Muscle of leg (tissue), 11 donors: ENCODE measurements around the gene TMEM204. TPM values are rescaled to one million over a fixed set of nuclear protein-coding genes. Genes with fewer than 3 reads are reported as not detected.

Experiments
- DNase-seq: peaks from one replicate; pipeline ENCODE4 v3.0.0; 2013
- H3K27ac ChIP-seq: one replicate; pipeline ENCODE4 v1.5.1; 2013; ENCODE audit warnings: mild to moderate bottlenecking, low read length, control low read depth
- H3K27me3 ChIP-seq: one replicate; pipeline ENCODE4 v1.6.1; 2013; ENCODE audit warnings: low read length; ENCODE audit not compliant: control insufficient read depth, insufficient read depth
- H3K36me3 ChIP-seq: one replicate; pipeline ENCODE4 v1.6.1; 2013; ENCODE audit warnings: low read length; ENCODE audit not compliant: control insufficient read depth, insufficient read depth
- H3K4me1 ChIP-seq: one replicate; pipeline ENCODE4 v1.6.1; 2013; ENCODE audit warnings: low read length; ENCODE audit not compliant: control insufficient read depth, insufficient read depth
- H3K4me3 ChIP-seq: one replicate; pipeline ENCODE4 v1.5.1; 2013; ENCODE audit warnings: low read length, control low read depth
- H3K9me3 ChIP-seq: replicated peaks from 2 replicates; pipeline ENCODE4 v1.6.1; 2013; ENCODE audit warnings: low read depth, low read length; ENCODE audit not compliant: control insufficient read depth
- WGBS: methylation state at CpG from one replicate; pipeline ENCODE4 v1.1.5; 2013; ENCODE audit warnings: missing lambda C conversion rate; ENCODE audit not compliant: insufficient coverage; 5-methylcytosine and 5-hydroxymethylcytosine counted together
- polyA plus RNA-seq, 8 donors: library from polyadenylated mRNA; unstranded; fragments of 120-200 nt; gene quantifications; one replicate each; pipeline versions ENCODE4 v1.2.1 to v1.2.3, GENCODE V29; 2013; ENCODE audit warnings: inconsistent platforms in 1 of 8, low replicate concordance in 1 of 8; ENCODE audit not compliant: insufficient read length in 8 of 8, insufficient read depth in 1 of 8
- total RNA-seq: library from RNA; stranded (reverse); fragments of 120-200 nt; gene quantifications from one replicate; pipeline ENCODE4 v1.2.4, GENCODE V29; 2013

Gene TMEM204
- total and polyA plus RNA-seq, 9 donors: 14.6 to 22.2 (median 18.0) TPM

- H3K4me1 ChIP-seq: peaks cover 24% of the 10 kb centered on the region
- H3K4me3 ChIP-seq: peak overlapping the region; percentile 31
- H3K27me3 ChIP-seq: no peaks in the 10 kb centered on the region
- H3K36me3 ChIP-seq: peaks cover 28% of the 10 kb centered on the region
- DNase-seq: no peak
- no peaks in the 10 kb centered on the region for H3K9me3 ChIP-seq
- peak overlapping the region; percentile 49 for H3K27ac ChIP-seq
- WGBS: 83% methylated on average over 20 of the region's 23 CpGs
Measured at GRCh38 chr16:1492082-1492922, 41.2 kb upstream of the TMEM204 start.

- H3K9me3 ChIP-seq: no peaks in the 10 kb centered on the region
- H3K4me3 ChIP-seq: peak within 1 kb of the TSS; percentile 88
- no peaks in the 10 kb centered on the region for H3K27me3 ChIP-seq
- peaks cover 35% of the 10 kb centered on the region for H3K36me3 ChIP-seq
- under 1% methylated on average over 82 of the region's 89 CpGs for WGBS
- peak within 1 kb of the TSS; percentile 49 for H3K27ac ChIP-seq
- peaks cover 24% of the 10 kb centered on the region for H3K4me1 ChIP-seq
- DNase-seq: peak; percentile 89
Measured at GRCh38 chr16:1492923-1493745, 40.3 kb upstream of the TMEM204 start, which contains the start of gene TELO2. Gene TELO2 (plus strand): TSS chr16:1493360. CDS start chr16:1494282, 922 bp downstream.

GRCh38 chr16:1493746-1494094 is 39.7 kb upstream of the TMEM204 start:
- WGBS: under 1% methylated on average over 18 of the region's 30 CpGs
- H3K27me3 ChIP-seq: no peaks in the 10 kb centered on the region
- H3K36me3 ChIP-seq: peaks cover 41% of the 10 kb centered on the region
- DNase-seq: no peak
- H3K27ac ChIP-seq: peak overlapping the region; percentile 21
- no peaks in the 10 kb centered on the region for H3K9me3 ChIP-seq
- H3K4me1 ChIP-seq: peaks cover 24% of the 10 kb centered on the region
- H3K4me3 ChIP-seq: peak overlapping the region; percentile 88

GRCh38 chr16:1494129-1494640 is 39.3 kb upstream of the TMEM204 start:
- Histone ChIP-seq H3K4me3 (peak overlapping the region; percentile 88), H3K36me3 (peaks cover 46% of the 10 kb centered on the region), H3K9me3 (no peaks in the 10 kb centered on the region), H3K27ac (peak overlapping the region; percentile 60), H3K27me3 (no peaks in the 10 kb centered on the region), H3K4me1 (peaks cover 24% of the 10 kb centered on the region)
- DNase-seq: peak; percentile 57
- WGBS: 22% methylated on average over 22 of the region's 25 CpGs

GRCh38 chr16:1494711-1495110 is 38.8 kb upstream of the TMEM204 start:
- peak overlapping the region; percentile 60 for H3K27ac ChIP-seq
- H3K27me3 ChIP-seq: no peaks in the 10 kb centered on the region
- H3K4me1 ChIP-seq: peaks cover 24% of the 10 kb centered on the region
- DNase-seq: peak; percentile 75
- peaks cover 51% of the 10 kb centered on the region for H3K36me3 ChIP-seq
- H3K4me3 ChIP-seq: peak overlapping the region; percentile 88
- WGBS: 79% methylated on average over 6 of the region's 13 CpGs
- no peaks in the 10 kb centered on the region for H3K9me3 ChIP-seq

GRCh38 chr16:1495211-1495888 is 38.1 kb upstream of the TMEM204 start:
- WGBS: 90% methylated on average over 38 of the region's 39 CpGs
- no peaks in the 10 kb centered on the region for H3K27me3 ChIP-seq
- H3K36me3 ChIP-seq: peaks cover 57% of the 10 kb centered on the region
- DNase-seq: no peak
- peak overlapping the region; percentile 38 for H3K27ac ChIP-seq
- H3K4me3 ChIP-seq: no peak overlapping the region
- peaks cover 24% of the 10 kb centered on the region for H3K4me1 ChIP-seq
- H3K9me3 ChIP-seq: no peaks in the 10 kb centered on the region

GRCh38 chr16:1495889-1496262 is 37.6 kb upstream of the TMEM204 start:
- no peak for DNase-seq
- Histone ChIP-seq H3K36me3 (peaks cover 62% of the 10 kb centered on the region), H3K27ac (no peak overlapping the region), H3K9me3 (no peaks in the 10 kb centered on the region), H3K4me1 (peaks cover 24% of the 10 kb centered on the region), H3K4me3 (no peak overlapping the region), H3K27me3 (no peaks in the 10 kb centered on the region)
- 87% methylated on average over 25 of the region's 25 CpGs for WGBS

- Histone ChIP-seq H3K4me3 (no peak overlapping the region), H3K4me1 (peaks cover 24% of the 10 kb centered on the region), H3K36me3 (peaks cover 68% of the 10 kb centered on the region), H3K9me3 (no peaks in the 10 kb centered on the region), H3K27me3 (no peaks in the 10 kb centered on the region), H3K27ac (no peak overlapping the region)
- 93% methylated on average over 20 of the region's 25 CpGs for WGBS
- no peak for DNase-seq
Measured at GRCh38 chr16:1496464-1496863, 37.0 kb upstream of the TMEM204 start.

- no peaks in the 10 kb centered on the region for H3K27me3 ChIP-seq
- no peak for DNase-seq
- H3K4me3 ChIP-seq: no peak overlapping the region
- H3K9me3 ChIP-seq: no peaks in the 10 kb centered on the region
- no peak overlapping the region for H3K27ac ChIP-seq
- whole genome bisulfite sequencing: 87% methylated on average over 21 of the region's 21 CpGs
- H3K36me3 ChIP-seq: peaks cover 75% of the 10 kb centered on the region
- peaks cover 24% of the 10 kb centered on the region for H3K4me1 ChIP-seq
Measured at GRCh38 chr16:1497014-1497598, 36.4 kb upstream of the TMEM204 start.
